ENCODE data around the gene LIN37.

- TF ChIP-seq TAF1 (IDR thresholded peaks at IDR 0.05; ENCODE audit: low read depth) (no peak), EP300 (IDR thresholded peaks at IDR 0.05; ENCODE audit: borderline replicate concordance) (no peak), EGR1 (IDR thresholded peaks at IDR 0.05) (no peak), YY1 (IDR thresholded peaks at IDR 0.05; ENCODE audit: low read depth) (no peak), ZBTB7A (IDR thresholded peaks at IDR 0.05; ENCODE audit: low read depth) (no peak), REST (IDR thresholded peaks at IDR 0.05; ENCODE audit: low read depth) (no peak)
Measured at GRCh38 chr19:35732540-35733179, 15.7 kb upstream of the LIN37 start.

All from Ishikawa (cell line).